MG63 (cell line): ENCODE measurements around the gene NDUFV3. TPM values are rescaled to one million over a fixed set of nuclear protein-coding genes. Genes with fewer than 3 reads are reported as not detected.
"Not testable (repeated sequence)": the region's sequence is repeated elsewhere in the genome, so short reads cannot be mapped to it uniquely, and the experiment has no call there.

ENCODE experiments used
- DNase-seq: peaks from one replicate; pipeline ENCODE4 v3.0.0-alpha.2; 2020
- H3K27me3 ChIP-seq: fragments of 250-450 bp; sonication (Bioruptor Pico); 2 replicates; pipeline ENCODE4 v1.5.1; 2020; ENCODE audit warnings: mild to moderate bottlenecking, moderate library complexity
- H3K36me3 ChIP-seq: fragments of 250-450 bp; sonication (Bioruptor Pico); 2 replicates; pipeline ENCODE4 v1.5.1; 2020; ENCODE audit warnings: mild to moderate bottlenecking, moderate library complexity
- H3K4me3 ChIP-seq: fragments of 250-450 bp; sonication (Bioruptor Pico); 2 replicates; pipeline ENCODE4 v1.5.1; 2020; ENCODE audit warnings: mild to moderate bottlenecking, moderate library complexity
- H3K9me3 ChIP-seq: fragments of 250-450 bp; sonication (Bioruptor Pico); 2 replicates; pipeline ENCODE4 v1.5.1; 2020; ENCODE audit warnings: mild to moderate bottlenecking, moderate library complexity
- total RNA-seq: library from RNA; depleted of rRNA; stranded (reverse); fragments of >200 nt; shearing (Covaris generic); gene quantifications from 2 replicates; pipeline ENCODE4 v1.2.3, GENCODE V29; 2014; ENCODE audit warnings: low replicate concordance

Gene NDUFV3
- total RNA-seq, 1 experiment from 2014 or later = 78.1 TPM

GRCh38 chr21:42913476-42913875, 20.4 kb downstream of the NDUFV3 start:
- peaks cover 34% of the 10 kb centered on the region for H3K36me3 ChIP-seq
- DNase-seq = peak; percentile 86
- H3K9me3 ChIP-seq = no peaks in the 10 kb centered on the region
- H3K27me3 ChIP-seq = no peaks in the 10 kb centered on the region
- no peak overlapping the region for H3K4me3 ChIP-seq

GRCh38 chr21:42918291-42918690, 25.2 kb downstream of the NDUFV3 start:
- H3K36me3 ChIP-seq = peaks cover 6% of the 10 kb centered on the region
- no peaks in the 10 kb centered on the region for H3K27me3 ChIP-seq
- no peak overlapping the region for H3K4me3 ChIP-seq
- no peaks in the 10 kb centered on the region for H3K9me3 ChIP-seq
- DNase-seq = no peak

GRCh38 chr21:42921927-42922326, 28.8 kb downstream of the NDUFV3 start:
- Histone ChIP-seq H3K27me3 (no peaks in the 10 kb centered on the region), H3K9me3 (no peaks in the 10 kb centered on the region), H3K36me3 (no peaks in the 10 kb centered on the region), H3K4me3 (no peak overlapping the region)
- no peak for DNase-seq

- no peaks in the 10 kb centered on the region for H3K36me3 ChIP-seq
- H3K9me3 ChIP-seq = no peaks in the 10 kb centered on the region
- DNase-seq = no peak
- no peaks in the 10 kb centered on the region for H3K27me3 ChIP-seq
- H3K4me3 ChIP-seq = no peak overlapping the region
Measured at GRCh38 chr21:42922918-42923317, 29.8 kb downstream of the NDUFV3 start.

- Histone ChIP-seq H3K4me3 (no peak overlapping the region), H3K36me3 (no peaks in the 10 kb centered on the region), H3K9me3 (no peaks in the 10 kb centered on the region), H3K27me3 (no peaks in the 10 kb centered on the region)
- DNase-seq = peak; percentile 86
Measured at GRCh38 chr21:42923553-42924432, 30.7 kb downstream of the NDUFV3 start.

GRCh38 chr21:42924433-42924751, 31.3 kb downstream of the NDUFV3 start:
- no peak for DNase-seq

GRCh38 chr21:42925114-42925926, 32.2 kb downstream of the NDUFV3 start, which contains the start of gene ERVH48-1:
Gene ERVH48-1, minus strand, starts transcription at chr21:42925630. Its CDS starts 6,624 bp downstream, at chr21:42919006.
- Histone ChIP-seq H3K27me3 (no peaks in the 10 kb centered on the region), H3K36me3 (no peaks in the 10 kb centered on the region), H3K9me3 (no peaks in the 10 kb centered on the region), H3K4me3 (no peak within 1 kb of the TSS)
- DNase-seq = no peak

More at GRCh38 chr21:42924433-42924751, 31.3 kb downstream of the NDUFV3 start:
- Histone ChIP-seq H3K4me3 (no peak overlapping the region), H3K36me3 (no peaks in the 10 kb centered on the region), H3K27me3 (no peaks in the 10 kb centered on the region), H3K9me3 (no peaks in the 10 kb centered on the region)

GRCh38 chr21:42927474-42928200, 34.5 kb downstream of the NDUFV3 start:
- not testable (repeated sequence) for H3K27me3 ChIP-seq, H3K9me3 ChIP-seq, DNase-seq, H3K4me3 ChIP-seq, H3K36me3 ChIP-seq

GRCh38 chr21:42929969-42930368, 36.9 kb downstream of the NDUFV3 start:
- H3K4me3 ChIP-seq = no peak overlapping the region
- no peaks in the 10 kb centered on the region for H3K27me3 ChIP-seq
- no peak for DNase-seq
- H3K36me3 ChIP-seq = no peaks in the 10 kb centered on the region
- no peaks in the 10 kb centered on the region for H3K9me3 ChIP-seq

GRCh38 chr21:42931560-42932235, 38.6 kb downstream of the NDUFV3 start:
- Histone ChIP-seq H3K4me3 (no peak overlapping the region), H3K27me3 (no peaks in the 10 kb centered on the region), H3K9me3 (no peaks in the 10 kb centered on the region), H3K36me3 (no peaks in the 10 kb centered on the region)
- DNase-seq = no peak

GRCh38 chr21:42932378-42933136, 39.4 kb downstream of the NDUFV3 start:
- not testable (repeated sequence) for H3K27me3 ChIP-seq, H3K4me3 ChIP-seq, H3K36me3 ChIP-seq, DNase-seq, H3K9me3 ChIP-seq

- not testable (repeated sequence) for H3K27me3 ChIP-seq, H3K4me3 ChIP-seq, H3K9me3 ChIP-seq, H3K36me3 ChIP-seq, DNase-seq
Measured at GRCh38 chr21:42933137-42933970, 40.2 kb downstream of the NDUFV3 start.

GRCh38 chr21:42933973-42934372, 40.9 kb downstream of the NDUFV3 start:
- not testable (repeated sequence) for H3K9me3 ChIP-seq, H3K4me3 ChIP-seq, H3K27me3 ChIP-seq, DNase-seq, H3K36me3 ChIP-seq

- H3K27me3 ChIP-seq, H3K4me3 ChIP-seq, H3K9me3 ChIP-seq, DNase-seq, H3K36me3 ChIP-seq: not testable (repeated sequence)
Measured at GRCh38 chr21:42936360-42936759, 43.3 kb downstream of the NDUFV3 start.
